Neuronal stem cell (in vitro differentiated cells): ENCODE results near the gene POC5.

Experiments
- DNase-seq: peaks from one replicate; pipeline ENCODE4 v3.0.0-alpha.2; 2013; ENCODE audit warnings: low spot score
- H2AFZ ChIP-seq: one replicate; pipeline ENCODE4 v1.6.1; 2013; ENCODE audit warnings: mild to moderate bottlenecking, low read length, inconsistent platforms
- H2AK5ac ChIP-seq: 2 replicates; pipeline ENCODE4 v1.6.1; 2013; ENCODE audit warnings: low read depth, mild to moderate bottlenecking, inconsistent platforms, low read length, moderate library complexity, mixed read lengths
- H2BK120ac ChIP-seq: 2 replicates; pipeline ENCODE4 v1.6.1; 2013; ENCODE audit warnings: low read depth, mild to moderate bottlenecking, inconsistent platforms, low read length, moderate library complexity, mixed read lengths
- H2BK12ac ChIP-seq: one replicate; pipeline ENCODE4 v1.6.1; 2013; ENCODE audit warnings: low read length, inconsistent platforms
- H2BK15ac ChIP-seq: 2 replicates; pipeline ENCODE4 v1.6.1; 2013; ENCODE audit warnings: mild to moderate bottlenecking, low read length, inconsistent platforms, mixed read lengths
- H2BK5ac ChIP-seq: one replicate; pipeline ENCODE4 v1.6.1; 2013; ENCODE audit warnings: inconsistent platforms, mild to moderate bottlenecking, low read length, moderate library complexity
- H3K14ac ChIP-seq: one replicate; pipeline ENCODE4 v1.6.1; 2013; ENCODE audit warnings: low read length, inconsistent platforms
- H3K18ac ChIP-seq: 2 replicates; pipeline ENCODE4 v1.6.1; 2013; ENCODE audit warnings: low read length, inconsistent platforms
- H3K23ac ChIP-seq: 2 replicates; pipeline ENCODE4 v1.6.1; 2013; ENCODE audit warnings: low read depth, mild to moderate bottlenecking, mixed read lengths, low read length, inconsistent platforms; ENCODE audit not compliant: poor library complexity
- H3K27ac ChIP-seq: replicated peaks from 3 replicates; pipeline ENCODE4 v1.5.1; 2013; ENCODE audit warnings: low read length, inconsistent platforms
- H3K27me3 ChIP-seq, 3 experiments: 2 replicates each; pipeline ENCODE4 v1.6.1; 2013; ENCODE audit warnings: low read length in 3 of 3, mild to moderate bottlenecking in 2 of 3, inconsistent platforms in 1 of 3, low read depth in 1 of 3, mixed read lengths in 1 of 3, moderate library complexity in 1 of 3; ENCODE audit not compliant: control insufficient read depth in 3 of 3, insufficient read depth in 3 of 3
- H3K36me3 ChIP-seq, 2 donors: replicated peaks in 1 of 2; 2 replicates each; pipeline ENCODE4 v1.6.1; 2013; ENCODE audit warnings: low read length in 2 of 2; ENCODE audit not compliant: control insufficient read depth in 2 of 2, insufficient read depth in 2 of 2
- H3K4ac ChIP-seq: 2 replicates; pipeline ENCODE4 v1.6.1; 2013; ENCODE audit warnings: inconsistent platforms, mild to moderate bottlenecking, low read length, moderate library complexity
- H3K4me1 ChIP-seq, 2 donors: 1 replicate in 1 of 2; 2 replicates in 1 of 2; pipeline ENCODE4 v1.6.1; 2013; ENCODE audit warnings: low read length in 2 of 2, low read depth in 1 of 2; ENCODE audit not compliant: control insufficient read depth in 2 of 2, insufficient read depth in 1 of 2
- H3K4me2 ChIP-seq: one replicate; pipeline ENCODE4 v1.6.1; 2013; ENCODE audit warnings: mild to moderate bottlenecking, low read length, inconsistent platforms; ENCODE audit not compliant: insufficient read depth, poor library complexity, severe bottlenecking
- H3K4me3 ChIP-seq, 2 donors: 2 replicates each; pipeline ENCODE4 v1.5.1; 2013; ENCODE audit warnings: low read length in 2 of 2, mild to moderate bottlenecking in 2 of 2, inconsistent platforms in 1 of 2, moderate library complexity in 1 of 2
- H3K79me1 ChIP-seq: one replicate; pipeline ENCODE4 v1.6.1; 2013; ENCODE audit warnings: low read depth, mild to moderate bottlenecking, inconsistent platforms, low read length, moderate library complexity
- H3K9ac ChIP-seq: one replicate; pipeline ENCODE4 v1.6.1; 2013; ENCODE audit warnings: mild to moderate bottlenecking, low read depth, low read length, inconsistent platforms; ENCODE audit not compliant: poor library complexity
- H3K9me3 ChIP-seq, 2 donors: replicated peaks in 1 of 2; 2 replicates each; pipeline versions ENCODE3 to v1.6.1; 2013; ENCODE audit warnings: low read length in 2 of 2, mild to moderate bottlenecking in 2 of 2, inconsistent platforms in 1 of 2, low read depth in 1 of 2, mixed read lengths in 1 of 2, moderate library complexity in 1 of 2; ENCODE audit not compliant: control insufficient read depth in 2 of 2, insufficient read depth in 1 of 2
- H4K8ac ChIP-seq: one replicate; pipeline ENCODE4 v1.6.1; 2013; ENCODE audit warnings: low read depth, mild to moderate bottlenecking, inconsistent platforms, low read length, moderate library complexity
- H4K91ac ChIP-seq: one replicate; pipeline ENCODE4 v1.6.1; 2013; ENCODE audit warnings: low read length, low read depth, mild to moderate bottlenecking, inconsistent platforms; ENCODE audit not compliant: poor library complexity
- WGBS, 2 donors: extraction: QIAGEN DNeasy Blood & Tissue Kit; methylation state at CpG; one replicate each; pipeline ENCODE4 v1.1.7; 2013; ENCODE audit warnings: missing lambda C conversion rate in 2 of 2, mixed read lengths in 1 of 2; ENCODE audit not compliant: insufficient read length in 2 of 2, insufficient replicate concordance in 1 of 2; ENCODE audit errors: extremely low coverage in 2 of 2; 5-methylcytosine and 5-hydroxymethylcytosine counted together

The POC5 gene

GRCh38 chr5:75639535-75640311 is 77.5 kb downstream of the POC5 start:
- Histone ChIP-seq H3K4ac (no peak overlapping the region), H2AFZ (no peak overlapping the region), H4K8ac (no peak overlapping the region), H3K36me3 (no peaks in the 10 kb centered on the region), H2BK5ac (no peak overlapping the region), H4K91ac (no peak overlapping the region), H2BK15ac (no peak overlapping the region), H3K18ac (no peak overlapping the region), H3K9ac (no peak overlapping the region), H3K4me2 (no peak overlapping the region), H3K79me1 (no peaks in the 10 kb centered on the region), H3K4me3 (no peak overlapping the region), H3K4me1 (no peaks in the 10 kb centered on the region), H2AK5ac (no peak overlapping the region), H3K27me3 (no peaks in the 10 kb centered on the region), H2BK12ac (no peak overlapping the region), H3K23ac (no peak overlapping the region), H3K9me3 (no peaks in the 10 kb centered on the region), H3K14ac (no peak overlapping the region), H3K27ac (no peak overlapping the region), H2BK120ac (no peak overlapping the region)
- DNase-seq: no peak
- no CpG with 5 or more reads among the region's 3 CpGs for WGBS, 2 donors

GRCh38 chr5:75637949-75638348 is 79.3 kb downstream of the POC5 start:
- H4K91ac ChIP-seq: no peak overlapping the region
- no peaks in the 10 kb centered on the region for H3K79me1 ChIP-seq
- no peak overlapping the region for H2AFZ ChIP-seq
- H3K23ac ChIP-seq: no peak overlapping the region
- H3K9me3 ChIP-seq: no peaks in the 10 kb centered on the region
- no peak overlapping the region for H2BK120ac ChIP-seq
- no peak overlapping the region for H2BK12ac ChIP-seq
- H2BK5ac ChIP-seq: no peak overlapping the region
- no peak overlapping the region for H3K4me3 ChIP-seq
- H3K18ac ChIP-seq: no peak overlapping the region
- H3K4ac ChIP-seq: no peak overlapping the region
- H3K27me3 ChIP-seq: no peaks in the 10 kb centered on the region
- H3K4me1 ChIP-seq: no peaks in the 10 kb centered on the region
- H2BK15ac ChIP-seq: no peak overlapping the region
- WGBS, 2 donors: no CpG with 5 or more reads among the region's 1 CpG
- H3K4me2 ChIP-seq: no peak overlapping the region
- no peak overlapping the region for H3K9ac ChIP-seq
- no peak overlapping the region for H3K27ac ChIP-seq
- no peak overlapping the region for H2AK5ac ChIP-seq
- H3K14ac ChIP-seq: no peak overlapping the region
- DNase-seq: no peak
- H4K8ac ChIP-seq: no peak overlapping the region
- no peaks in the 10 kb centered on the region for H3K36me3 ChIP-seq

- H3K4me1 ChIP-seq: no peaks in the 10 kb centered on the region
- no peak overlapping the region for H3K23ac ChIP-seq
- DNase-seq: no peak
- no peak overlapping the region for H4K8ac ChIP-seq
- H3K27me3 ChIP-seq: no peaks in the 10 kb centered on the region
- no peak overlapping the region for H2AK5ac ChIP-seq
- H2BK15ac ChIP-seq: no peak overlapping the region
- no peak overlapping the region for H3K4me2 ChIP-seq
- no peak overlapping the region for H2BK12ac ChIP-seq
- no peak overlapping the region for H2AFZ ChIP-seq
- H3K27ac ChIP-seq: no peak overlapping the region
- no peaks in the 10 kb centered on the region for H3K36me3 ChIP-seq
- no peak overlapping the region for H2BK120ac ChIP-seq
- no peak overlapping the region for H3K4me3 ChIP-seq
- no peaks in the 10 kb centered on the region for H3K9me3 ChIP-seq
- no CpG with 5 or more reads among the region's 1 CpG for WGBS, 2 donors
- no peak overlapping the region for H3K9ac ChIP-seq
- no peak overlapping the region for H2BK5ac ChIP-seq
- H3K4ac ChIP-seq: no peak overlapping the region
- no peak overlapping the region for H4K91ac ChIP-seq
- no peak overlapping the region for H3K18ac ChIP-seq
- H3K79me1 ChIP-seq: no peaks in the 10 kb centered on the region
- no peak overlapping the region for H3K14ac ChIP-seq
Measured at GRCh38 chr5:75632321-75632720, 84.9 kb downstream of the POC5 start.

GRCh38 chr5:75630875-75631274 is 86.4 kb downstream of the POC5 start:
- Histone ChIP-seq H3K4me1 (no peaks in the 10 kb centered on the region), H2AK5ac (no peak overlapping the region), H3K23ac (no peak overlapping the region), H2AFZ (no peak overlapping the region), H3K9me3 (no peaks in the 10 kb centered on the region), H3K4me2 (no peak overlapping the region), H2BK12ac (no peak overlapping the region), H3K27me3 (no peaks in the 10 kb centered on the region), H3K18ac (no peak overlapping the region), H3K14ac (no peak overlapping the region), H3K4ac (no peak overlapping the region), H4K8ac (no peak overlapping the region), H3K9ac (no peak overlapping the region), H3K27ac (no peak overlapping the region), H3K79me1 (no peaks in the 10 kb centered on the region), H2BK120ac (no peak overlapping the region), H2BK5ac (no peak overlapping the region), H4K91ac (no peak overlapping the region), H2BK15ac (no peak overlapping the region), H3K36me3 (no peaks in the 10 kb centered on the region), H3K4me3 (no peak overlapping the region)
- no peak for DNase-seq
- no CpG with 5 or more reads among the region's 2 CpGs for whole genome bisulfite sequencing, 2 donors
